ENCODE data around the gene SH3RF3.

GRCh38 chr2:109266496-109266895 is 137.5 kb downstream of the SH3RF3 start:
- TF ChIP-seq ZFP30 (CRISPR knock-in tag; IDR thresholded peaks at IDR 0.05) (no peak), GLIS3 (CRISPR knock-in tag; IDR thresholded peaks at IDR 0.05) (no peak), CREB5 (CRISPR knock-in tag; IDR thresholded peaks at IDR 0.05; ENCODE audit: low read depth) (no peak), ARNTL (CRISPR knock-in tag; IDR thresholded peaks at IDR 0.05; ENCODE audit: borderline replicate concordance, low read depth) (no peak)
- TF ChIP-seq, protein P1, sequence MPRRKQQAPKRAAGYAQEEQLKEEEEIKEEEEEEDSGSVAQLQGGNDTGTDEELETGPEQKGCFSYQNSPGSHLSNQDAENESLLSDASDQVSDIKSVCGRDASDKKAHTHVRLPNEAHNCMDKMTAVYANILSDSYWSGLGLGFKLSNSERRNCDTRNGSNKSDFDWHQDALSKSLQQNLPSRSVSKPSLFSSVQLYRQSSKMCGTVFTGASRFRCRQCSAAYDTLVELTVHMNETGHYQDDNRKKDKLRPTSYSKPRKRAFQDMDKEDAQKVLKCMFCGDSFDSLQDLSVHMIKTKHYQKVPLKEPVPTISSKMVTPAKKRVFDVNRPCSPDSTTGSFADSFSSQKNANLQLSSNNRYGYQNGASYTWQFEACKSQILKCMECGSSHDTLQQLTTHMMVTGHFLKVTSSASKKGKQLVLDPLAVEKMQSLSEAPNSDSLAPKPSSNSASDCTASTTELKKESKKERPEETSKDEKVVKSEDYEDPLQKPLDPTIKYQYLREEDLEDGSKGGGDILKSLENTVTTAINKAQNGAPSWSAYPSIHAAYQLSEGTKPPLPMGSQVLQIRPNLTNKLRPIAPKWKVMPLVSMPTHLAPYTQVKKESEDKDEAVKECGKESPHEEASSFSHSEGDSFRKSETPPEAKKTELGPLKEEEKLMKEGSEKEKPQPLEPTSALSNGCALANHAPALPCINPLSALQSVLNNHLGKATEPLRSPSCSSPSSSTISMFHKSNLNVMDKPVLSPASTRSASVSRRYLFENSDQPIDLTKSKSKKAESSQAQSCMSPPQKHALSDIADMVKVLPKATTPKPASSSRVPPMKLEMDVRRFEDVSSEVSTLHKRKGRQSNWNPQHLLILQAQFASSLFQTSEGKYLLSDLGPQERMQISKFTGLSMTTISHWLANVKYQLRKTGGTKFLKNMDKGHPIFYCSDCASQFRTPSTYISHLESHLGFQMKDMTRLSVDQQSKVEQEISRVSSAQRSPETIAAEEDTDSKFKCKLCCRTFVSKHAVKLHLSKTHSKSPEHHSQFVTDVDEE (CRISPR knock-in tag; IDR thresholded peaks at IDR 0.05) = no peak

Data from SK-N-SH treated with all-trans-retinoic acid at 6 μM for 48 hours (cell line).